ENCODE results near the gene SLC46A2.

- TF ChIP-seq CTCF (optimal IDR thresholded peaks at IDR 0.05 in 1 of 3, IDR thresholded peaks at IDR 0.05 in 1 of 3, conservative IDR thresholded peaks at IDR 0.05 in 1 of 3; ENCODE audit: extremely low read depth in 1 of 3, insufficient read depth in 2 of 3, low read length in 3 of 3) (no peak), EZH2 (IDR thresholded peaks at IDR 0.05; ENCODE audit: low read length) (no peak)
Observed at GRCh38 chr9:112892981-112893380, 2.3 kb upstream of the SLC46A2 start.

Measured in keratinocyte (primary cell).